Osteoblast (primary cell): ENCODE results near the gene STAT5B. TPM values are rescaled to one million over a fixed set of nuclear protein-coding genes. Genes with fewer than 3 reads are reported as not detected.
A peak's percentile ranks its signal among the peaks of the same experiment; 100 is the strongest.
"Not testable (repeated sequence)": the region's sequence is repeated elsewhere in the genome, so short reads cannot be mapped to it uniquely, and the experiment has no call there.

Experiments
- DNase-seq: peaks from one replicate; pipeline ENCODE4 v3.0.0; 2011; ENCODE audit warnings: low spot score, mixed read lengths; ENCODE audit not compliant: insufficient read length; ENCODE audit errors: missing footprints
- H2AFZ ChIP-seq: 2 replicates; pipeline ENCODE4 v1.6.0; 2011; ENCODE audit warnings: mild to moderate bottlenecking, low read length
- H3K27ac ChIP-seq: 2 replicates; pipeline ENCODE4 v1.5.1; 2011; ENCODE audit warnings: mild to moderate bottlenecking, low read depth, low read length, moderate library complexity
- H3K27me3 ChIP-seq: 2 replicates; pipeline ENCODE4 v1.6.0; 2012; ENCODE audit warnings: mild to moderate bottlenecking, control low read depth, inconsistent platforms, low read length, moderate library complexity; ENCODE audit not compliant: insufficient read depth
- H3K36me3 ChIP-seq: 2 replicates; pipeline ENCODE4 v1.5.1; 2011; ENCODE audit warnings: mild to moderate bottlenecking, low read length, control low read depth, moderate library complexity; ENCODE audit not compliant: insufficient read depth
- H3K4me1 ChIP-seq: 2 replicates; pipeline ENCODE4 v1.5.1; 2011; ENCODE audit warnings: mild to moderate bottlenecking, low read length, control low read depth, moderate library complexity; ENCODE audit not compliant: insufficient read depth
- H3K4me2 ChIP-seq: 2 replicates; pipeline ENCODE4 v1.6.0; 2011; ENCODE audit warnings: mild to moderate bottlenecking, low read length; ENCODE audit not compliant: insufficient read depth
- H3K4me3 ChIP-seq: fragments of 200-600 bp; sonication (generic); 3 replicates; pipeline ENCODE4 v1.5.1; 2012; ENCODE audit warnings: mild to moderate bottlenecking, low read length, inconsistent platforms; ENCODE audit not compliant: insufficient read depth
- H3K79me2 ChIP-seq: 2 replicates; pipeline ENCODE4 v1.6.0; 2012; ENCODE audit warnings: mild to moderate bottlenecking, low read length, control low read depth, inconsistent platforms; ENCODE audit not compliant: insufficient read depth
- H3K9me3 ChIP-seq: 2 replicates; pipeline ENCODE4 v1.5.1; 2011; ENCODE audit warnings: low read depth, low read length, control low read depth
- H4K20me1 ChIP-seq: 2 replicates; pipeline ENCODE4 v1.6.0; 2012; ENCODE audit warnings: mild to moderate bottlenecking, low read length, control low read depth; ENCODE audit not compliant: insufficient read depth
- CTCF ChIP-seq: IDR thresholded peaks from 2 replicates; pipeline ENCODE4 v1.5.1; 2011; ENCODE audit warnings: mild to moderate bottlenecking, low read depth, low read length, moderate library complexity; ENCODE audit errors: extremely low read depth
- total RNA-seq: library from RNA; depleted of rRNA; stranded (reverse); fragments of >200 nt; gene quantifications from 2 replicates; pipeline ENCODE4 v1.2.3, GENCODE V29; 2012

STAT5B gene
- total RNA-seq, 1 donor = 22.8 TPM

DNA sequence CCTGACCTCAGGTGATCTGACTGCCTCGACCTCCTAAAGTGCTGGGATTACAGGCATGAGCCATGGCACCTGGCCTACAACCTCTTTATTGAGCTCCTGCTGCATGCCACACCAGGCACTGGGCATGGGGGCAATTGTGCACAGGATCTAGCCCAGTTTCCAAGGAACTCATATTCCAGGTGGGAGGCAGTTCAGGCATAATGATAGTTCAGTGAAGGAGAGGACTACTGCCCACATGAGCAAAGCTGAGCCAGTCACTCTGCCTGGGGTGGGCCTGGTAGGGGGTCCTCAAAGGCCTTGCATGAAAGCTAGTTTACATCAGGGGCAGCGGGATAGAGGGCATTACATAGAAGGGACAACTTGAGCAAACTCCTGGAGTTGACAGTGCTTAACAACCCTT is 88.4 kb downstream of the STAT5B start:
- Histone ChIP-seq H4K20me1 (no peaks in the 10 kb centered on the region), H3K27ac (no peak overlapping the region), H3K9me3 (no peaks in the 10 kb centered on the region), H3K4me2 (no peak overlapping the region), H3K79me2 (no peaks in the 10 kb centered on the region), H3K4me3 (no peak overlapping the region), H3K27me3 (no peaks in the 10 kb centered on the region), H3K36me3 (no peaks in the 10 kb centered on the region), H3K4me1 (peaks cover 15% of the 10 kb centered on the region), H2AFZ (no peak overlapping the region)
- no peak for DNase-seq
- TF ChIP-seq CTCF = no peak

DNA sequence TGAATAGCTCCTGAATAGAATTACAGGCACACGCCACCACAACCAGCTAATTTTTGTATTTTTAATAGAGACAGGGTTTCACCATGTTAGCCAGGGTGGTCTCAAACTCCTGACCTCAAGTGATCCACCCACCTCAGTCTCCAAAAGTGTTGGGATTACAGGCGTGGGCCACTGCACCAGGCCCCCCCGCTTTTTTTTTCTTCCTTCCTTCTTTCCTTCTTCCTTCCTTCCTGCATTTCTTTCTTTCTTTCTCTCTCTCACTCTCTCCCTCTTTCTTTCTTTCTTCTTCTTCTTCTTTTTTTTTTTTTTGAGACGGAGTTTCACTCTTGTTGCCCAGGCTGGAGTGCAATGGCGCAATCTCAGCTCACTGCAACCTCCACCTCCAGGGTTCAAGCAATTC is 90.0 kb downstream of the STAT5B start:
- H3K27me3 ChIP-seq = peaks cover 10% of the 10 kb centered on the region
- not testable (repeated sequence) for H4K20me1 ChIP-seq, H3K36me3 ChIP-seq, H3K9me3 ChIP-seq, H3K4me2 ChIP-seq, H3K27ac ChIP-seq, DNase-seq, H3K79me2 ChIP-seq, H2AFZ ChIP-seq, H3K4me3 ChIP-seq
- peaks cover 19% of the 10 kb centered on the region for H3K4me1 ChIP-seq

DNA sequence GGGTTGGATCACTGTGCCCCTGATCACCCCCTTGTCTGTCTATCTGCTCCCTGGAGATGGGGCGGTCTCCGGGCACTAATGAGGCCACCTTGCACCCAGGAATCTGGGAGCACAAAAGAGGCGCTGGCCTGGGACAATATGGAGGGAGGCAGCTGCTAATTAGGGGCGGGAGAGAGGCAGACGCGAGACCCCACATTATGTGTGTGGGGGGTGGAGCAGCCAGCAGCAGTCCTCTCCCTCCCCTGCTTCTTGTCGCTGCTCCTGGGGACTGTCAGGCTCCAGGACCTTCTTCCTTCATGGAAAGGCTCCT is 90.6 kb downstream of the STAT5B start:
- DNase-seq = no peak
- H3K27me3 ChIP-seq = peaks cover 16% of the 10 kb centered on the region
- no peak overlapping the region for H3K27ac ChIP-seq
- no peak overlapping the region for H2AFZ ChIP-seq
- peaks cover 26% of the 10 kb centered on the region for H3K4me1 ChIP-seq
- no peaks in the 10 kb centered on the region for H3K36me3 ChIP-seq
- H3K4me3 ChIP-seq = no peak overlapping the region
- TF ChIP-seq CTCF = no peak
- no peaks in the 10 kb centered on the region for H3K9me3 ChIP-seq
- no peaks in the 10 kb centered on the region for H3K79me2 ChIP-seq
- no peaks in the 10 kb centered on the region for H4K20me1 ChIP-seq
- no peak overlapping the region for H3K4me2 ChIP-seq

- no peaks in the 10 kb centered on the region for H3K9me3 ChIP-seq
- no peak within 1 kb of the TSS for H3K27ac ChIP-seq
- peak within 1 kb of the TSS; percentile 88 for H2AFZ ChIP-seq
- peaks cover 26% of the 10 kb centered on the region for H3K4me1 ChIP-seq
- peaks cover 22% of the 10 kb centered on the region for H3K27me3 ChIP-seq
- H3K4me3 ChIP-seq = peak within 1 kb of the TSS; percentile 82
- H3K36me3 ChIP-seq = no peaks in the 10 kb centered on the region
- H3K4me2 ChIP-seq = peak within 1 kb of the TSS; percentile 94
- H3K79me2 ChIP-seq = no peaks in the 10 kb centered on the region
- no peak for TF ChIP-seq CTCF
- DNase-seq = no peak
- H4K20me1 ChIP-seq = no peaks in the 10 kb centered on the region
Observed at GRCh38 chr17:42184713-42185620, 91.2 kb downstream of the STAT5B start, which contains the start of gene HCRT. Gene HCRT, minus strand, starts transcription at chr17:42185452. Its CDS starts 87 bp downstream, at chr17:42185365.
